SK-N-SH treated with all-trans-retinoic acid at 6 μM for 48 hours (cell line): Measurements from ENCODE around the gene SASH1.

Experiments used
- ARNTL ChIP-seq: fragments of 450-650 bp; formaldehyde crosslinking; IDR thresholded peaks from 2 replicates; pipeline ENCODE4 v1.5.0; 2020; ENCODE audit warnings: low read depth, mild to moderate bottlenecking, moderate library complexity, borderline replicate concordance
- CREB5 ChIP-seq: fragments of 250-450 bp; sonication (Bioruptor Pico); IDR thresholded peaks from 2 replicates; pipeline ENCODE4 v1.5.1; 2020; ENCODE audit warnings: low read depth, mild to moderate bottlenecking, moderate library complexity
- CSDC2 ChIP-seq: fragments of 250-450 bp; sonication (Bioruptor Pico); IDR thresholded peaks from 2 replicates; pipeline ENCODE4 v1.5.0; 2020; ENCODE audit warnings: mild to moderate bottlenecking, moderate library complexity
- CSRNP3 ChIP-seq: fragments of 250-450 bp; sonication (Bioruptor Pico); IDR thresholded peaks from 2 replicates; pipeline ENCODE4 v1.5.1; 2021; ENCODE audit warnings: mild to moderate bottlenecking, moderate library complexity
- ESRRG ChIP-seq: fragments of 250-450 bp; sonication (Bioruptor Pico); IDR thresholded peaks from 2 replicates; pipeline ENCODE4 v1.6.1; 2021; ENCODE audit warnings: mild to moderate bottlenecking
- PATZ1 ChIP-seq: fragments of 250-450 bp; sonication (Bioruptor Pico); IDR thresholded peaks from 2 replicates; pipeline ENCODE4 v1.8.0; 2020; ENCODE audit warnings: mild to moderate bottlenecking, moderate library complexity, borderline replicate concordance
- RARB ChIP-seq: fragments of 250-450 bp; sonication (Bioruptor Pico); IDR thresholded peaks from 2 replicates; pipeline ENCODE4 v1.8.0; 2021; ENCODE audit warnings: mild to moderate bottlenecking, moderate library complexity
- TCF4 ChIP-seq: fragments of 250-450 bp; sonication (Bioruptor Pico); IDR thresholded peaks from 2 replicates; pipeline ENCODE4 v1.8.0; 2021; ENCODE audit warnings: mild to moderate bottlenecking, moderate library complexity, borderline replicate concordance
- ZFP30 ChIP-seq: fragments of 450-650 bp; formaldehyde crosslinking; IDR thresholded peaks from 2 replicates; pipeline ENCODE4 v1.5.0; 2022; ENCODE audit warnings: mild to moderate bottlenecking, moderate library complexity

- no peak for TF ChIP-seq CSRNP3 (CRISPR knock-in tag)
- no peak for TF ChIP-seq RARB (CRISPR knock-in tag)
- TF ChIP-seq CSDC2 (CRISPR knock-in tag): no peak
- no peak for TF ChIP-seq TCF4 (CRISPR knock-in tag)
- TF ChIP-seq ZFP30: no peak
- no peak for TF ChIP-seq ARNTL (CRISPR knock-in tag)
- TF ChIP-seq CREB5 (CRISPR knock-in tag): no peak
- TF ChIP-seq PATZ1 (CRISPR knock-in tag): no peak
- TF ChIP-seq ESRRG (CRISPR knock-in tag): no peak
Measured at GRCh38 chr6:148564494-148565035, 221.9 kb downstream of the SASH1 start.
